NK-92 (cell line): ENCODE measurements around the gene HOXA3.

Experiments
- DNase-seq: peaks from one replicate; lab custom pipeline; 2025; ENCODE audit not compliant: unreplicated experiment; lab: John Stamatoyannopoulos, UW

Gene HOXA3

DNA sequence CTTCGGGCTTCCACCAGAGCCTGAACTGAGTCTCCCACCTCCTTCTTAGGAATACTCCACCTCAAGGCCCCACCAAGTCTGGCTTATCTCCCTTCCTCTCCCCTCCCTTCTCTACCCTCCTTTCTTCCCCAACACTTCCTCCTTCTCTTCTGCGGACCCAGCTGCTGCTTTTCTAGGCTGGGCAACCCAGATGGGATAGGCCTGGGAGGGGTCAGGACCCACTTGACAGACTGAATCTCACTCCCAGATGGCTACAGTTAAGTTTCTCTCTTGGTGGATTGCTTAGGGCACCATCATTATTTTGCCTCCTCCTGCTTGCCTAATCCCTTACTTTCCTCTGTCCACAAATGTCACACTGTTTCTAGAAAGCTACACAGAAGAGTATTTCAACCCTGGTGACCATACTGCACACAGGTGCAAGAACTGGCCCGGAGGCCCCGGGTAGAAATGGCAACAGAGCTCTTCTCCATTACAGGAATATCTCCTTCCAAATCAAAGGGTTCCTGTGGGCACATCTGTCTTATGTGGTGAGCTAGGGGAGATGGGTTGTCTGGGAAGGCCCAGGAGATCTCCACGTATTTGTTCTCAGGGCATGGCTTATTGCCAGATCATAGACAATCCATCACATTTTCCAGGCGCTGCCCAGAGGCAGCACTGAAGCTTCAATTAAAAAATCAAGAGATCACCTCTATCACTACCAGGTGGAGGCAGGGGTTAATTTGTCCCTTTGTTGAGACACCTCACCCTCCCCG is 37.8 kb upstream of the HOXA3 start:
- DNase-seq = no peak

GRCh38 chr7:27189295-27189996 is 37.1 kb upstream of the HOXA3 start:
- DNase-seq = no peak

DNA sequence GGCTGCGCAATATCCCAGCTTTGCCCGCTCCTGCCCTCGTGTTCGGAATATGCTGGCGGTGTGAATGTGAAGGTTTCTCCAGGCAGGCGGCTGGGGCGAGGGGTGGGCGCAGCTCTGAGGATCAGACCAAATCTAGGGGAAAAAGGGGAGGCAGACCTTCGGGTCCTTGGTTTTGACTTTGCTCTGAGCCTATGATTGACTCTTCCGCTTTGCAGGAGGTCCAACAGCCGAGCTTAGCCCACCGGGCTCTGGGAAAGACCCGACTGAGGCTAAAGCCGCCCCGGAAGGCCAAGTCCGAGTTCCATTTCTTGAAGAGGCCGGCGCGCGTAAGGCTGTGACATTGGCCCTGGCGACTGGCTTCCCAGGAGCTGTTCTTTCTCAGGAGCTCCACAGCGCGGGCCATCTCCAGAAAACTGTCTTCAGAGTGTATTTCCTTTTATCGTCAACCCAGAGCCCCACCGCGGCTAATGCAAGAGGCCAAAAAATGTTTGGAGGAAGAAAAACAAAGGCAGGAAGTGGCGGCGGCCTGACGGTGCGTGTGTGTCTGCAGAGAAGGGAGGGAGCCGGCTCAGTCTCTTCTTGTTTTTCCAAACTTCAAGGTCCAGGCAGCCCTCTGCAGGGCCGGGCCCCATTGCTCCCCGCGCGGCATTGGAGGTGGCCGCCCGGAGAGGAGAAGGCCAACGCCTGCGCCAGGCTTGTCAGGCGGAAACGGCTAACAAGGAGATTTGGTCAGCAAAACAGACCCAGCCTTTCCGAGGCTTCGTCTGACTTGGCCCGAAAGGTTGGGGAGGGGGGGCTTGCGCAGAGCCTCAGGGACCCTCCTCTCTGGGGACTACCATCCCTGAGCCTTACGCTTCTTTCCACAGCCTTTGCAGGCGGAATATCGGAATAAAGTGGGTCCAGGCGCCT is 36.3 kb upstream of the HOXA3 start:
- no peak for DNase-seq

GRCh38 chr7:27187475-27188385 is 35.3 kb upstream of the HOXA3 start:
- DNase-seq = no peak

- no peak for DNase-seq
Measured at GRCh38 chr7:27186668-27187474, 34.5 kb upstream of the HOXA3 start.

GRCh38 chr7:27185854-27186667 is 33.7 kb upstream of the HOXA3 start:
- DNase-seq = no peak

DNA sequence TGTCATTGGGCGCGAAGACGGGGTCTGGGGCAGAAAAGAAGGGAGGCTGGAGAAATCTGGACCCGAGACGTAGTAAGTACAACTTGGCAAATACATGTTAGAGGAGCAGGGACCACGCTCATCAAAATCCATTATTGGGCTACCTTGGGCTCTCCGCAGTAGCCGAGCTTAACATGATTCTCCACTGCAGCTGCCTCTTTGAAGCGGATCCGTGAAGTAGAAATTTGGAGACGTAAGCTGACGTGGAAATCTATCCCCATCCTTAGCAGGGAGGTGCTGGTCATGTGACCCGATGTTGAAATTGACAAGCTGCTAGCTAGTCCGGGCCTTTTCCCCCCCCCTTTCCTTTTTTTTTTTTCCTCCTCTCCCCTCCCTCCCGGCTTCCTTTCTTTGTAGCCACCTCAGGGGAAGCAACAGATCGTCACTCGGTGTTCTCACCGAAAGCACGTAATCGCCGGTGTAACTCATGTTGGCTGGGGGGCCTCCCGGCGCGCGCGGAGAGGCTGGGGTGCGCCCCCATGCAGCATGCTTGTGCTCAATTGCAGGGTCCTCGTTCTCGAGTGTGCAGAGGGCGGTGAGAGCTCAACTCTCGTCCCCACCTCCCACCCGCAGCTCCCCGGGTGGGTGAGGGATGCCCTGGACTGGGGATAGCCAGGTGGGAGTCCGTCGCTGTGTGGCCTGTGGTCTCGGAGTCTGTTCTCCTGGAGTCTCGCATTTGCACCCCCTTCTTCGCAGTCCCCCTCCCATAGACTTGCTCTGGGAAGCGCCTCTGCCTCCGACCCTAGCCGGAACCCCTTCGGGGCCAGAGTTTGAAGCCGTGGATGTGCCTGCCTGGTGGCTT is 32.9 kb upstream of the HOXA3 start, which contains the start of gene HOXA11:
Gene HOXA11 (minus strand): TSS at position 220 of the 841 bp plus-strand sequence. CDS start 88 bp downstream, at position 132.
- no peak for DNase-seq

GRCh38 chr7:27184337-27185012 is 32.1 kb upstream of the HOXA3 start:
- DNase-seq = no peak

- DNase-seq = no peak
Measured at GRCh38 chr7:27183682-27184336, 31.4 kb upstream of the HOXA3 start.

DNA sequence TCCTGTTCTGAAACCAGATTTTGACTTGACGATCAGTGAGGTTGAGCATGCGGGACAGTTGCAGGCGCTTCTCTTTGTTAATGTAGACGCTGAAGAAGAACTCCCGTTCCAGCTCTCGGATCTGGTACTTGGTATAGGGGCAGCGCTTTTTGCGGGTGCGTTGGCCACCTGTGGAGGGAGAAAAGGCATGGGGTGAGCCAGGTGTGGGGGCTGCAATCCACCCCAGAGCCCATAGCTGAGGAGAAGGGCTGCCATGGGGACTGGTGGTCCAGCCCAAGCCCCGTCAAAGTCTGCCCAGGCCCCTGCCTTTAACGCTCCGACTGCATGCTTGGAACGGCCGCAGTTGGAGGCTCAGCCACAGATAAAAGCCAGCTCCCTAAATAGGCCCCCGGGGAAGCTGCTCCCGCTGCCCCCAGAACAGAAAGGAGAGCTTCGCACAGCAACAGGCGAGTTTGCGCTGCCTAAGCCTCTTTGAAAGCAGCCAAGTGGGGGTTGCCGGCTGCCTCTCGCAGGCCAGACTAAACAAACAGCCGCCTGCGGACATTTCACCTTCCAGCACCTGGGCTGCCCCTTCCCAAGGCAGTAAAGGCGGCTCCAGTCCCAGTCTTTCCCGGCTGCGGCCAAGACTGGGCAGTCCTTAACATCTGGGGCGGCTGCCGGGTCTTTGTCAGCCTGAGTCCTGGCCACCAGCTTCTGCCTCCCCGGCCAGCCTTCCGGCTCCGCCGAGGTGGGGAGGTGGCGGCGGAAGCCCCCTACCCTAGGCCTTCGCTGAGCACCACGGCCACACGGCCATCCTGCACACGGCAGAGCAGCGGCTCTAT is 30.7 kb upstream of the HOXA3 start:
- no peak for DNase-seq

DNA sequence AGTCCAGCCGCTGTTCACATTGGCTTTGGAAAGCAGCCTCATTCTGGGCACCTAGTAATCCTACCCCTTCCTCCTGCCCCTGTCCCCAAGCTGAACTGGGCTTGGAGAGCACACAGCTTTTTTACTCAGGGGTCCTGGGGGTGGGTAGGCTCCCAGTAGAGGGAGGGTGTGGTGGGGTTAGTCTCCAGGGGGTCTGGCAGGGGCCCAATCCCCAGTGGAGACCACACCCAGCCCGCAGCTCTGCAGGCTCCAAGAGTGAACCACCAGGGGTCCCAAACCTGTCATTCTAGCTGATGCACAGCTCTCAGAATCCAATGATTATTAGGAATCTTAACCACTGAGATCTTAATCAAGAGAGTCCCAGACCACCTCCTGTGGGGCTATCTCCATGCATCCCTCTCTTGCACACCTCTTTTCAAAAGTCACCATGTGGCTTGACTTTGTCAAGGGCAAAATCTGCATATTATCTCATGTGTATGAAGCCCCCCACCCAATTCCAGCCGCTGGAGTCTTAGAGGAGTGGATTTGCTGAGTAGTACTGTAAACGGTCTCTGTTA is 30.0 kb upstream of the HOXA3 start:
- no peak for DNase-seq

- DNase-seq = no peak
Measured at GRCh38 chr7:27181795-27182275, 29.5 kb upstream of the HOXA3 start.

GRCh38 chr7:27180431-27181420 is 28.3 kb upstream of the HOXA3 start:
- DNase-seq = no peak
